Thymus (tissue), 11 donors: ENCODE results near the gene PEX11B. TPM values are rescaled to one million over a fixed set of nuclear protein-coding genes. Genes with fewer than 3 reads are reported as not detected.

Experiments
- DNase-seq, 9 donors: peaks; one replicate each; pipeline ENCODE4 v3.0.0-alpha.2; 2013; ENCODE audit warnings: low spot score in 9 of 9, low read depth in 6 of 9, missing footprints in 1 of 9
- H3K27ac ChIP-seq, 2 donors: one replicate each; pipeline ENCODE4 v1.5.1; 2013; ENCODE audit warnings: control low read depth in 1 of 2, low read depth in 1 of 2, low read length in 1 of 2, mild to moderate bottlenecking in 1 of 2, moderate library complexity in 1 of 2
- H3K27me3 ChIP-seq, 2 donors: one replicate each; pipeline ENCODE4 v1.5.1; 2013; ENCODE audit warnings: low read length in 1 of 2; ENCODE audit not compliant: control insufficient read depth in 2 of 2, insufficient read depth in 1 of 2
- H3K36me3 ChIP-seq, 2 donors: one replicate each; pipeline ENCODE4 v1.5.1; 2013; ENCODE audit warnings: low read length in 1 of 2, mild to moderate bottlenecking in 1 of 2, moderate library complexity in 1 of 2; ENCODE audit not compliant: control insufficient read depth in 2 of 2, insufficient read depth in 2 of 2
- H3K4me1 ChIP-seq, 2 donors: one replicate each; pipeline ENCODE4 v1.5.1; 2013; ENCODE audit warnings: low read length in 2 of 2; ENCODE audit not compliant: control insufficient read depth in 2 of 2, insufficient read depth in 2 of 2
- H3K4me3 ChIP-seq, 2 donors: one replicate each; pipeline ENCODE4 v1.5.1; 2013; ENCODE audit warnings: low read length in 2 of 2, control low read depth in 1 of 2, mild to moderate bottlenecking in 1 of 2
- H3K9me3 ChIP-seq, 2 donors: one replicate each; pipeline ENCODE4 v1.5.1; 2013; ENCODE audit warnings: low read length in 1 of 2, mild to moderate bottlenecking in 1 of 2; ENCODE audit not compliant: control insufficient read depth in 2 of 2, insufficient read depth in 1 of 2
- WGBS: extraction: QIAGEN DNeasy Blood & Tissue Kit; methylation state at CpG from one replicate; pipeline ENCODE4 v1.1.7; 2013; 5-methylcytosine and 5-hydroxymethylcytosine counted together
- polyA plus RNA-seq: library from polyadenylated mRNA; stranded (reverse); fragments of 200-250 nt; gene quantifications from one replicate; pipeline ENCODE4 v1.2.3, GENCODE V29; 2013
- total RNA-seq: library from RNA; stranded (reverse); fragments of 120-200 nt; gene quantifications from one replicate; pipeline ENCODE4 v1.2.4, GENCODE V29; 2013
- donor health status: healthy.

The PEX11B gene
- total and polyA plus RNA-seq, 2 donors: 32.9 to 38.1 TPM

- DNase-seq: no peak
- Histone ChIP-seq H3K9me3 (no peaks in the 10 kb centered on the region), H3K4me3 (no peak overlapping the region), H3K4me1 (peaks cover 9 to 12% of the 10 kb centered on the region in 2 donors), H3K27me3 (peaks cover 0 to 40% of the 10 kb centered on the region in 2 donors), H3K27ac (no peak overlapping the region), H3K36me3 (no peaks in the 10 kb centered on the region)
- WGBS: 98% methylated on average over 12 of the region's 12 CpGs
Observed at GRCh38 chr1:145874646-145875045, 43.9 kb downstream of the PEX11B start.

GRCh38 chr1:145871994-145872924 is 46.3 kb downstream of the PEX11B start:
- H3K9me3 ChIP-seq: no peaks in the 10 kb centered on the region
- peaks cover 0 to 43% of the 10 kb centered on the region in 2 donors for H3K27me3 ChIP-seq
- 30% methylated on average over 47 of the region's 47 CpGs for WGBS
- peak in 4 of 9 donors; percentile 25 to 66 (median 30) for DNase-seq
- H3K27ac ChIP-seq: peak overlapping the region in 1 of 2 donors; percentile 66
- peaks cover 9 to 12% of the 10 kb centered on the region in 2 donors for H3K4me1 ChIP-seq
- H3K4me3 ChIP-seq: peak overlapping the region; percentile 19 to 46
- no peaks in the 10 kb centered on the region for H3K36me3 ChIP-seq

DNA sequence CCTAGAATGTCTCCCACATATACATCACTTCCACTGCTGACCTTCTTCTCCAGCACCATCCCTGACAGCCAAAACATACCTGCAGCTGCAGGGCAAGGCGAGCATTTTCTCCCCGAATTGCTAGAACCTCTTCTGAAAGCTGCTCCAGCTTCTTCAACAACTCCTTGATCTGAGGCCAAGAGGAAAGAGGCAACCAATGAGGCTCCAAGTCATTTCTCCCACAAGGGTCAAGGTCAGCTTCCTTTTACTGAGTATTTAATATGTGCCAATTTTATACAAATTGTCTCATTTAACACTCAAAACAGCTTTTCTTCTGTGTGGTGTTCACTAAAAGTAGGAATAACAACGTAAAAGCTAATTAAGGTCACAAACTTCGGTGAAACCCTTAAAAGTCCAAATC is 50.3 kb downstream of the PEX11B start:
- no peak for DNase-seq
- Histone ChIP-seq H3K9me3 (no peaks in the 10 kb centered on the region), H3K36me3 (no peaks in the 10 kb centered on the region), H3K27me3 (peaks cover 0 to 39% of the 10 kb centered on the region in 2 donors), H3K4me3 (no peak overlapping the region), H3K27ac (no peak overlapping the region), H3K4me1 (peaks cover 9 to 12% of the 10 kb centered on the region in 2 donors)
- whole genome bisulfite sequencing: 96% methylated on average over 4 of the region's 4 CpGs

DNA sequence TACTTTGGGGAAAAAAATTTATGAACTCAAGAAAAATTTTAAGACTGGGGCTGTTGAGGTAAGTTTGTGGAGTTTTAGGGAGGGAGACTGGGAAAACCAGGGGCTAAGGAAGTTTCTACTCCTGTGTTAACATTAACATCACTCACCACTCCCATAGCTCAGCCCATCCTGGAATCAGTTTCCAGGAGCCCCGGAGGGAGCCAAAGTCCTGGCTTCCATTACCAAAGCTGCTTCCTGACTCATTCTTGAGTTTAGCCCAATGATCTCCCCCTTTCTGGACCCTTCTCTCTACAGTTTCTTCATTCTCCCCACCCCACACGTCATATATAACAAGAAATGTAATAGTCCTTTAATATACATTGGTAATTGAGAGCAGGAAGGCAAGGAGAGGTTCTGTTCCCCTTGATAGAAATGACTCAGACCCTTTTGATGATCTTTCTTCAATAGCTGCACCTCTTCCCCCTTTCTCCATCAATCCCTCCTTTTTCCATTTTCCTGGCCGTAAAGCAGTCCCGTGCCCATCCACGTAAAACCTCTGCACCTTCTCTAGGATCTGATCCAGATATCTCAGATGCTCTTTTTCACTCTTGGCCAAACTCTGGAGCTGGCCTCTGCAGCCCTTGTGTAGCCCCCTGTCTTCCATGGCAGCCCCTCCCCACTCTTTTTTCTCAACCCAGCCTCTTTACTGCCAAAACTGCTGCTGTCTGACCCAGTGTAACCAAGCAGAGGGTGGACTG is 55.1 kb downstream of the PEX11B start:
- 93% methylated on average over 5 of the region's 5 CpGs for WGBS

More for the DNA sequence above, 55.1 kb downstream of the PEX11B start:
- Histone ChIP-seq H3K36me3 (no peaks in the 10 kb centered on the region), H3K27me3 (peaks cover 0 to 18% of the 10 kb centered on the region in 2 donors), H3K9me3 (no peaks in the 10 kb centered on the region), H3K4me1 (peaks cover 0 to 4% of the 10 kb centered on the region in 2 donors), H3K4me3 (no peak overlapping the region), H3K27ac (peak overlapping the region in 1 of 2 donors; percentile 17)
- no peak for DNase-seq

Other genes with a start within 250 kb of the PEX11B start
- 0.90 TPM for gene PDZK1, start 211.3 kb downstream of the PEX11B start, total RNA-seq
- 1.5 TPM for gene PDZK1, start 211.3 kb downstream of the PEX11B start, polyA plus RNA-seq
- gene CD160, start 199.2 kb downstream of the PEX11B start, total RNA-seq: 0.76 TPM
- 0.25 TPM for gene CD160, start 199.2 kb downstream of the PEX11B start, polyA plus RNA-seq
- 8.8 TPM for gene RNF115, start 94.6 kb downstream of the PEX11B start, total RNA-seq
- 12.3 TPM for gene RNF115, start 94.6 kb downstream of the PEX11B start, polyA plus RNA-seq
- 26.7 TPM for gene POLR3C, start 94.5 kb downstream of the PEX11B start, total RNA-seq
- 17.2 TPM for gene POLR3C, start 94.5 kb downstream of the PEX11B start, polyA plus RNA-seq
- gene NUDT17, start 73.1 kb downstream of the PEX11B start, total RNA-seq: 3.7 TPM
- gene NUDT17, start 73.1 kb downstream of the PEX11B start, polyA plus RNA-seq: 6.0 TPM
- 6.0 TPM for gene PIAS3, start 59.6 kb downstream of the PEX11B start, total RNA-seq
- 29.9 TPM for gene PIAS3, start 59.6 kb downstream of the PEX11B start, polyA plus RNA-seq
- 0.28 TPM for gene ANKRD35, start 32.9 kb downstream of the PEX11B start, total RNA-seq
- 2.7 TPM for gene ANKRD35, start 32.9 kb downstream of the PEX11B start, polyA plus RNA-seq
- gene ITGA10, start 8.7 kb downstream of the PEX11B start, total RNA-seq: 0.57 TPM
- gene ITGA10, start 8.7 kb downstream of the PEX11B start, polyA plus RNA-seq: 10.3 TPM
- 225 TPM for gene RBM8A, start 8.8 kb upstream of the PEX11B start, total RNA-seq
- gene RBM8A, start 8.8 kb upstream of the PEX11B start, polyA plus RNA-seq: 112 TPM
- 13.1 TPM for gene LIX1L, start 39.3 kb upstream of the PEX11B start, total RNA-seq
- 22.0 TPM for gene LIX1L, start 39.3 kb upstream of the PEX11B start, polyA plus RNA-seq
- gene ANKRD34A, start 45.9 kb upstream of the PEX11B start, total RNA-seq: 0.19 TPM
- gene ANKRD34A, start 45.9 kb upstream of the PEX11B start, polyA plus RNA-seq: 0.89 TPM
- 37.5 TPM for gene POLR3GL, start 46.0 kb upstream of the PEX11B start, total RNA-seq
- 89.6 TPM for gene POLR3GL, start 46.0 kb upstream of the PEX11B start, polyA plus RNA-seq
- gene TXNIP, start 77.9 kb upstream of the PEX11B start, total RNA-seq: 336 TPM
- 1,022 TPM for gene TXNIP, start 77.9 kb upstream of the PEX11B start, polyA plus RNA-seq
- 0.38 TPM for gene HJV, start 103.0 kb upstream of the PEX11B start, total RNA-seq
- gene HJV, start 103.0 kb upstream of the PEX11B start, polyA plus RNA-seq: 0.62 TPM
- 0.66 TPM for gene NBPF10, start 226.1 kb upstream of the PEX11B start, total RNA-seq
- 0.59 TPM for gene NBPF10, start 226.1 kb upstream of the PEX11B start, polyA plus RNA-seq